Measurements from ENCODE around the gene RABL2B. TPM values are rescaled to one million over a fixed set of nuclear protein-coding genes. Genes with fewer than 3 reads are reported as not detected.

RABL2B gene
- total RNA-seq, 1 experiment from 2014 or later: 36.7 TPM

DNA sequence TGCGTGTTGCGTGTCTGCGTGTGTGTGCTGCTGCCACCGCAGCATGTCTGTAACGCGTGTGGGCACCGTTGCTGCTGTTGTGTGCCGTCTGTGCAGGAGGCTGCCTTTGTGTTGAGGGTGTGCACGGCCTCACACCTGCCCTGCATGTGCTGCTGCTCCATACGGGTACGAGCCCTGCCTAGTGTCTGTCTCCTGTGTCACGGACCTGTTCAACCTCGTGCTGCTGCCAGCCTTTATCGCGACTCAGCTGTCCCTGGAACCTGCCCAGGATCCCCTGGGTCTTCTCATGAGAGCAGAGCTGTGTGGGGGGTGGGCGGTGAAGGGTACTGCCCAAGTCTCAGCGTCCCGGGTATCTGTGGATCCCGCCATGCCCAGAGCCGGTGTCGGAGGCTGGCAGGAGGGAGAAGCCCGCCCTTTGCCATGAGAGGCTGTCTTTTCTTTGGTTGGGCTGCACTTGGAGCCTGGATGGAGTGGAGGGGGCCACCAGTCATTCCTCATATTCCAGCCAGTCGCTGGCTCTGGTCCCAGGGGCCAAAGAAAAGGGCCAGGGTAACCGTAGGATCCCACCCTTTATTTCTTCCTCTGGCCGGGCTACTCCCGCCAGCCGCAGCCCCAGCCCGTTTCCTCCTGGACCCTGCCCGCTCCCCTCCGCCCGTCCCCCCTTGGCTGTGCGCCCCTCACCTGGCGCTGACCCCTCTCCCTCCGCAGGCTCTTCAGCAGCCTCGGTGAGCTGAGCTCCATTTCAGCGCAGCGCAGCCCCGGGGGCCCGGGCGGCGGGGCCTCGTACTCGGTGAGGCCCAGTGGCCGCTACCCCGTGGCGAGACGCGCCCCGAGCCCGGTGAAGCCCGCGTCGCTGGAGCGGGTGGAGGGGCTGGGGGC is 53.2 kb downstream of the RABL2B start:
- ATAC-seq: no peak
- Histone ChIP-seq H4K20me1 (ENCODE audit: insufficient read depth) (no peaks in the 10 kb centered on the region), H3K4me2 (ENCODE audit: low read length) (no peak overlapping the region), H3K27me3 (ENCODE audit: insufficient read depth, low read length) (no peaks in the 10 kb centered on the region), H3K79me2 (ENCODE audit: insufficient read depth, low read length) (no peaks in the 10 kb centered on the region), H3K36me3 (ENCODE audit: control insufficient read depth in 1 of 2, insufficient read depth in 2 of 2, low read length in 2 of 2) (peaks cover 0 to 7% of the 10 kb centered on the region in 2 experiments; a peak in 3 of 4 replicates), H3K9me3 (ENCODE audit: control insufficient read depth in 1 of 2, insufficient read depth in 1 of 2, low read depth in 1 of 2, low read length in 2 of 2) (no peaks in the 10 kb centered on the region), H2AFZ (ENCODE audit: low read depth, low read length, poor library complexity, severe bottlenecking) (no peak overlapping the region), H3K4me1 (ENCODE audit: control insufficient read depth in 1 of 2, insufficient read depth in 2 of 2, low read length in 2 of 2) (peaks cover 0 to 12% of the 10 kb centered on the region in 2 experiments; a peak in 2 of 4 replicates), H3K9me2 (ENCODE audit: insufficient read depth) (no peaks in the 10 kb centered on the region), H3K27ac (ENCODE audit: low read depth, low read length) (no peak overlapping the region), H3K4me3 (replicated peaks in 1 of 2; ENCODE audit: low read depth in 1 of 2, low read length in 2 of 2) (no peak overlapping the region), H3K9ac (ENCODE audit: low read length) (no peak overlapping the region)
- BruUV-seq (replicated peaks): no TSS peak
- no peak for DNase-seq (ENCODE audit: low read depth, low spot score)
- ChIA-PET CTCF (no interaction called here), POLR2A (no interaction called here), RAD21 (ENCODE audit: low non-redundant PET in 1 of 2, low total read pairs in 2 of 2, uncharacterized antibody in 2 of 2, unreplicated experiment in 2 of 2) (no interaction called here)
- no peak for TF ChIP-seq EZH2phosphoT487 (IDR thresholded peaks at IDR 0.05; ENCODE audit: borderline replicate concordance)
- no peak for TF ChIP-seq SIN3A (IDR thresholded peaks at IDR 0.05; ENCODE audit: low read depth)
- no peak for TF ChIP-seq SP1 (IDR thresholded peaks at IDR 0.05; ENCODE audit: low read depth)
- TF ChIP-seq, protein P1, sequence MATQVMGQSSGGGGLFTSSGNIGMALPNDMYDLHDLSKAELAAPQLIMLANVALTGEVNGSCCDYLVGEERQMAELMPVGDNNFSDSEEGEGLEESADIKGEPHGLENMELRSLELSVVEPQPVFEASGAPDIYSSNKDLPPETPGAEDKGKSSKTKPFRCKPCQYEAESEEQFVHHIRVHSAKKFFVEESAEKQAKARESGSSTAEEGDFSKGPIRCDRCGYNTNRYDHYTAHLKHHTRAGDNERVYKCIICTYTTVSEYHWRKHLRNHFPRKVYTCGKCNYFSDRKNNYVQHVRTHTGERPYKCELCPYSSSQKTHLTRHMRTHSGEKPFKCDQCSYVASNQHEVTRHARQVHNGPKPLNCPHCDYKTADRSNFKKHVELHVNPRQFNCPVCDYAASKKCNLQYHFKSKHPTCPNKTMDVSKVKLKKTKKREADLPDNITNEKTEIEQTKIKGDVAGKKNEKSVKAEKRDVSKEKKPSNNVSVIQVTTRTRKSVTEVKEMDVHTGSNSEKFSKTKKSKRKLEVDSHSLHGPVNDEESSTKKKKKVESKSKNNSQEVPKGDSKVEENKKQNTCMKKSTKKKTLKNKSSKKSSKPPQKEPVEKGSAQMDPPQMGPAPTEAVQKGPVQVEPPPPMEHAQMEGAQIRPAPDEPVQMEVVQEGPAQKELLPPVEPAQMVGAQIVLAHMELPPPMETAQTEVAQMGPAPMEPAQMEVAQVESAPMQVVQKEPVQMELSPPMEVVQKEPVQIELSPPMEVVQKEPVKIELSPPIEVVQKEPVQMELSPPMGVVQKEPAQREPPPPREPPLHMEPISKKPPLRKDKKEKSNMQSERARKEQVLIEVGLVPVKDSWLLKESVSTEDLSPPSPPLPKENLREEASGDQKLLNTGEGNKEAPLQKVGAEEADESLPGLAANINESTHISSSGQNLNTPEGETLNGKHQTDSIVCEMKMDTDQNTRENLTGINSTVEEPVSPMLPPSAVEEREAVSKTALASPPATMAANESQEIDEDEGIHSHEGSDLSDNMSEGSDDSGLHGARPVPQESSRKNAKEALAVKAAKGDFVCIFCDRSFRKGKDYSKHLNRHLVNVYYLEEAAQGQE (IDR thresholded peaks at IDR 0.05; ENCODE audit: low read depth): no peak
- TF ChIP-seq EZH2 (IDR thresholded peaks at IDR 0.05): no peak
- TF ChIP-seq YY1 (IDR thresholded peaks at IDR 0.05; ENCODE audit: extremely low read depth, insufficient replicate concordance, low read depth, low read length): no peak
- TF ChIP-seq ZFX (IDR thresholded peaks at IDR 0.05): no peak
- intact Hi-C loops (cut with micrococcal nuclease): no loop called here
